GM19395 (cell line): ENCODE measurements around the gene ACKR4.
"Not testable (repeated sequence)": the region's sequence is repeated elsewhere in the genome, so short reads cannot be mapped to it uniquely, and the experiment has no call there.

Experiments used
- ATAC-seq: cut with Tn5 transposase; IDR thresholded peaks from one replicate; pipeline ENCODE4 v1.9.1; 2021; ENCODE audit warnings: mild to moderate bottlenecking, moderate library complexity; ENCODE audit not compliant: unreplicated experiment

ACKR4 gene

DNA sequence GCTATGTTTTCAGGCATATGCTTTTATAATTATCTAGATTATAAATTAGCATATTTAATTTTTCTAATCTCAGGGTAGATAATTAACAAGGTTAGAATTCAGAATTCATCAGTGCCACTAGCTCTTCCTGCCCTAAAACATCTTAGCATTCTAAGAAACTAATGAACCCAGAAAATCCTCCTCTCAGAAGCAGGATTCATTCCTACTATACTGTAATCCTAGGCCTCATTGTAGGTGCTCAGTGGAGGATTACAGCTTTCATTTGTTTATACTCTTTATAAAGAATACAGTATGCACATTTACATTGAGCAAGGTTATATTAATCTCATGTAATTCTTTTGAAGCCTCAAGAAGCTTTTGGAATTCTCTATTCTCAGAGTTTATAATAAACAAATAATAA, 41.6 kb downstream of the ACKR4 start:
- no peak for ATAC-seq

DNA sequence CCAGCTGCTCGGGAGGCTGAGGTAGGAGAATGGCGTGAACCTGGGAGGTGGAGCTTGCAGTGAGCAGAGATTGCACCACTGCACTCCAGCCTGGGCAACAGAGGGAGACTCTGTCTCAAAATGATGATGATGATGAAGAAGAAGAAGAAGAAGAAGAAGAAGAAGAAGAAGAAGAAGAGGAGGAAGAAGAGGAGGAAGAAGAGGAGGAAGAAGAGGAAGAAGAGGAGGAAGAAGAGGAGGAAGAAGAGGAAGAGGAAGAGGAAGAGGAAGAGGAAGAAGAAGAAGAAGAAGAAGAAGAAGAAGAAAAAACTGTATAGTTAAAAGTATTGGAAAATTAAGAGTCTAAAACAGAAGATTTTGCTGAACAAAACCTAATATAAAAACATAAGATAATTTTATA, 44.4 kb downstream of the ACKR4 start:
- ATAC-seq: not testable (repeated sequence)

GRCh38 chr3:132641837-132642538, 44.9 kb downstream of the ACKR4 start:
- ATAC-seq: no peak

DNA sequence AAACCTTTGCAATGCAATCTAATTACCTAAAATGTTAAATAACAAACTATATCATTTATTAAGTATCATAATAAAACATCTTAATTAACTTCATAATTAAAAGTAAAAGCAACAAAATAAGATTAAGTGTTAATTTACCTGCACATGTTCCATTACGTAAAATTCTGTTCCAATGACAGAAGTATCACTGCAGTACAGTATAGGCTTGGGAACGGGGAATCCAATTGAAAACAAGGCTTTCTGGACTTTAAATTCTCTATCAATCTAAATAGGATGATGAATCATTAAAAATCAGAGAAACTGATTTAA, 45.4 kb downstream of the ACKR4 start:
- ATAC-seq: no peak

DNA sequence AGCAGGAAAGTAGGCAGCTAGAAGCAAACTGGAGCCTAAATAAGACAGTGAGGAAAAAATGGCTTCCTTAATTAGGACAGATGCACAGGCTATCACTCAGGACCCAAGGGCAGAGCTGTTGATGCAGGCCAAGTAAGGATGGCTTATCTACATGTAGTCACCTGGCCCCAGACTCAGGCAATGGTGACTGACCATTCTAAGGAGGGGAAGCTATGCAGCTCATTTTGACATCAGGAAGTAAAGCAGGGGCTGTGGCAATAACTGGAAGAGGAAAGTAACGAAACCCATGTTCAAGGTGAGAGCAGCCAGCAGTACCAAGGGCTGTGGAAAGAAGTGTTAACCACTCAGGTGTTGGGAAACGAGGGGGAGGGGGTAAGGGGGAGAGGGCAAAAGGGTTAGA, 46.3 kb downstream of the ACKR4 start:
- ATAC-seq: no peak

- ATAC-seq: no peak
Observed at GRCh38 chr3:132645058-132645457, 48.0 kb downstream of the ACKR4 start.

DNA sequence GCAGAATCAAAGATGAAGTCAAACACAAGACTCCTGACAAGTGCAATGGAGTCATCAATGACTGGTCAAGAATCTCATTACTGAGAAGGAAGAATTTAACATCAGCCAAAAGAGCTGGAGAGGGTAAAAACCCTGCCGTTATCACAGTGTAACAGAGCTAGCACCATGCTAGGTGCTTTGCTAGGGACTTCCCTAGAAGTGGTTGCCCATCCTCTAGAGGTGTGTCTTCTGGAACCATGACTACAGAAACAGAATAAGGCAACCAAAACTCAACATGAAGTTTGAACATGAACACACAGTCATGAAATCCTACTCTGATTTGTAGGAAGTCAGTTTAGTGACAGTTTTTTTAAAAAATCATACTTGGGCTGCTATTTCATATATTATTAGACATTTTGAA, 53.1 kb downstream of the ACKR4 start:
- no peak for ATAC-seq
